ENCODE measurements around the gene EGR2. TPM values are rescaled to one million over a fixed set of nuclear protein-coding genes. Genes with fewer than 3 reads are reported as not detected.

Gene EGR2
- total and polyA plus RNA-seq, 10 of the 15 experiments (the other 5 are each of a cell fraction or from before 2014, with no cell fraction given) = 8.3 to 56.5 (median 16.2) TPM

- CTCF ChIA-PET = no interaction called here
- Histone ChIP-seq H3K4me2 (ENCODE audit: control insufficient read depth, insufficient read depth) (no peak overlapping the region), H3K4me3 (no peak overlapping the region), H2AFZ (ENCODE audit: control insufficient read depth, low read depth, low read length) (no peak overlapping the region; the same call in 1 of the 2 replicates), H3K4me1 (ENCODE audit: control insufficient read depth, insufficient read depth, low read length) (peaks cover 18% of the 10 kb centered on the region), H4K20me1 (ENCODE audit: control insufficient read depth, insufficient read depth) (no peaks in the 10 kb centered on the region), H3K36me3 (ENCODE audit: control insufficient read depth in 2 of 2, insufficient read depth in 2 of 2, low read length in 1 of 2) (no peaks in the 10 kb centered on the region), H3K79me2 (ENCODE audit: control insufficient read depth, insufficient read depth, low read length) (no peaks in the 10 kb centered on the region), H3K9me3 (replicated peaks; ENCODE audit: control insufficient read depth, insufficient read depth, low read length) (no peaks in the 10 kb centered on the region), H3K9ac (ENCODE audit: control insufficient read depth, insufficient read depth, low read length) (no peak overlapping the region), H3K27me3 (replicated peaks in 1 of 2; ENCODE audit: control insufficient read depth in 2 of 2, insufficient read depth in 2 of 2, low read length in 1 of 2) (no peaks in the 10 kb centered on the region), H3K27ac (ENCODE audit: control insufficient read depth, insufficient read depth) (no peak overlapping the region)
- RAD21 ChIA-PET (ENCODE audit: unreplicated experiment) = interaction anchor here (1.2 kb wide), 1 partner anchor 7 kb away, joined by 3 read pairs; no protein-coding TSS in a partner anchor
- no peak for DNase-seq (ENCODE audit: low read depth, low spot score)
- FAIRE-seq = peak; percentile 49
- POLR2A ChIA-PET = interaction anchor here (1.5 kb wide), 1 partner anchor 22 kb away, joined by 4 read pairs; no protein-coding TSS in a partner anchor
- in situ Hi-C loops (cut with MboI) = no loop called here
- intact Hi-C loops (cut with micrococcal nuclease; ENCODE audit: unreplicated experiment) = no loop called here
- SMC1A ChIA-PET (ENCODE audit: uncharacterized antibody, unreplicated experiment) = interaction anchor here (1.7 kb wide), 1 partner anchor 12 kb away, joined by 5 read pairs; no protein-coding TSS in a partner anchor
- 63% methylated on average over 3 of the region's 3 CpGs for WGBS (ENCODE audit: insufficient coverage, insufficient replicate concordance, low lambda C conversion rate, missing lambda C conversion rate)
- TF ChIP-seq BMI1 (IDR thresholded peaks at IDR 0.05; ENCODE audit: borderline replicate concordance) = no peak
- no peak for TF ChIP-seq JUND (IDR thresholded peaks at IDR 0.05; ENCODE audit: low read depth, low read length)
- no peak for TF ChIP-seq HSF1 (IDR thresholded peaks at IDR 0.05; ENCODE audit: low read depth, low read length)
- TF ChIP-seq SMARCA5 (IDR thresholded peaks at IDR 0.05) = no peak
- TF ChIP-seq USF1 (IDR thresholded peaks at IDR 0.05; ENCODE audit: borderline replicate concordance, extremely low read length, insufficient read depth, low read depth, low read length) = no peak
- no peak for TF ChIP-seq NFIC (IDR thresholded peaks at IDR 0.05; ENCODE audit: low read depth, low read length)
- no peak for TF ChIP-seq HDAC2 (IDR thresholded peaks at IDR 0.05)
- TF ChIP-seq POU2F2 (IDR thresholded peaks at IDR 0.05; ENCODE audit: borderline replicate concordance, low read depth, low read length) = no peak
- TF ChIP-seq CBX5 (IDR thresholded peaks at IDR 0.05; ENCODE audit: low read depth) = no peak
- BruUV-seq (replicated peaks) = no TSS peak
- no peak for ATAC-seq
Observed at GRCh38 chr10:62766386-62766785, 49.8 kb downstream of the EGR2 start.

All from GM12878 (cell line).